ENCODE results near the gene TNP1. TPM values are rescaled to one million over a fixed set of nuclear protein-coding genes. Genes with fewer than 3 reads are reported as not detected.

The TNP1 gene
- total RNA-seq, 1 donor from 2014 or later = not detected

- no peak for TF ChIP-seq CTCF (IDR thresholded peaks at IDR 0.05; ENCODE audit: borderline replicate concordance)
- no peaks in the 10 kb centered on the region for H3K36me3 ChIP-seq
- DNase-seq = no peak
- no peaks in the 10 kb centered on the region for H3K27me3 ChIP-seq (ENCODE audit: low read depth)
- no peak overlapping the region for H3K4me3 ChIP-seq
- H3K9me3 ChIP-seq (replicated peaks) = no peaks in the 10 kb centered on the region
- no peak overlapping the region for H3K27ac ChIP-seq (replicated peaks)
- intact Hi-C loops (cut with micrococcal nuclease) = no loop called here
- no peaks in the 10 kb centered on the region for H3K4me1 ChIP-seq
These were observed 17.2 kb upstream of the TNP1 start for GRCh38 chr2:216877085-216877484.

- no peak for TF ChIP-seq CTCF (IDR thresholded peaks at IDR 0.05; ENCODE audit: borderline replicate concordance)
- no peaks in the 10 kb centered on the region for H3K4me1 ChIP-seq
- no peaks in the 10 kb centered on the region for H3K27me3 ChIP-seq (ENCODE audit: low read depth)
- no peaks in the 10 kb centered on the region for H3K36me3 ChIP-seq
- no peak overlapping the region for H3K4me3 ChIP-seq
- DNase-seq = no peak
- no peaks in the 10 kb centered on the region for H3K9me3 ChIP-seq (replicated peaks)
- no peak overlapping the region for H3K27ac ChIP-seq (replicated peaks)
- intact Hi-C loops (cut with micrococcal nuclease) = no loop called here
These were observed 16.0 kb upstream of the TNP1 start for GRCh38 chr2:216875862-216876261.

- no peaks in the 10 kb centered on the region for H3K36me3 ChIP-seq
- no peak for TF ChIP-seq CTCF (IDR thresholded peaks at IDR 0.05; ENCODE audit: borderline replicate concordance)
- H3K27ac ChIP-seq (replicated peaks) = no peak overlapping the region
- no peaks in the 10 kb centered on the region for H3K27me3 ChIP-seq (ENCODE audit: low read depth)
- H3K4me1 ChIP-seq = no peaks in the 10 kb centered on the region
- H3K4me3 ChIP-seq = no peak overlapping the region
- no peak for DNase-seq
- intact Hi-C loops (cut with micrococcal nuclease) = no loop called here
- H3K9me3 ChIP-seq (replicated peaks) = no peaks in the 10 kb centered on the region
These were observed 13.7 kb upstream of the TNP1 start for GRCh38 chr2:216873573-216873972.

GRCh38 chr2:216872624-216873023 lies 12.8 kb upstream of the TNP1 start:
- intact Hi-C loops (cut with micrococcal nuclease) = no loop called here
- H3K4me3 ChIP-seq = no peak overlapping the region
- H3K27me3 ChIP-seq (ENCODE audit: low read depth) = no peaks in the 10 kb centered on the region
- no peak for DNase-seq
- no peak overlapping the region for H3K27ac ChIP-seq (replicated peaks)
- H3K9me3 ChIP-seq (replicated peaks) = no peaks in the 10 kb centered on the region
- TF ChIP-seq CTCF (IDR thresholded peaks at IDR 0.05; ENCODE audit: borderline replicate concordance) = no peak
- no peaks in the 10 kb centered on the region for H3K36me3 ChIP-seq
- no peaks in the 10 kb centered on the region for H3K4me1 ChIP-seq

- H3K9me3 ChIP-seq (replicated peaks) = no peaks in the 10 kb centered on the region
- TF ChIP-seq CTCF (IDR thresholded peaks at IDR 0.05; ENCODE audit: borderline replicate concordance) = no peak
- DNase-seq = no peak
- H3K27ac ChIP-seq (replicated peaks) = no peak overlapping the region
- no peaks in the 10 kb centered on the region for H3K4me1 ChIP-seq
- no peaks in the 10 kb centered on the region for H3K27me3 ChIP-seq (ENCODE audit: low read depth)
- H3K36me3 ChIP-seq = no peaks in the 10 kb centered on the region
- H3K4me3 ChIP-seq = no peak overlapping the region
- intact Hi-C loops (cut with micrococcal nuclease) = no loop called here
These were observed 12.2 kb upstream of the TNP1 start for GRCh38 chr2:216872040-216872439.
